ENCODE measurements around the gene FNTB.

Gene FNTB

GRCh38 chr14:65109357-65109756 is 122.7 kb downstream of the FNTB start:
- DNase-seq (ENCODE audit: extremely low read depth in 1 of 2, low read depth in 1 of 2): no peak

- no peak for DNase-seq (ENCODE audit: extremely low read depth in 1 of 2, low read depth in 1 of 2)
Observed at GRCh38 chr14:65110525-65110924, 123.8 kb downstream of the FNTB start.

Data from activated CD8-positive, alpha-beta memory T cell treated with anti-CD3 and anti-CD28 coated beads for 1 hour (primary cell).